Measurements from ENCODE around the gene GANAB. TPM values are rescaled to one million over a fixed set of nuclear protein-coding genes. Genes with fewer than 3 reads are reported as not detected.
A peak's percentile ranks its signal among the peaks of the same experiment; 100 is the strongest.

GANAB gene
- total RNA-seq, 4 donors from 2014 or later = 60.2 to 129 (median 120) TPM

- Histone ChIP-seq H3K36me3 (peaks cover 0 to 22% (median 2%) of the 10 kb centered on the region in 4 donors), H3K9me3 (no peaks in the 10 kb centered on the region), H3K27ac (no peak overlapping the region), H3K4me1 (peaks cover 0 to 11% (median 10%) of the 10 kb centered on the region in 4 donors), H3K4me3 (no peak overlapping the region), H3K27me3 (no peaks in the 10 kb centered on the region)
- no peak for TF ChIP-seq POLR2AphosphoS5 (IDR thresholded peaks at IDR 0.05)
- TF ChIP-seq CTCF (IDR thresholded peaks at IDR 0.05) = no peak
- intact Hi-C loops (cut with DNase I; ENCODE audit: low total_unique reads) (no loop called here), in situ Hi-C loops (cut with MboI; ENCODE audit: low pct_ligation_motif_present in 1 of 4, low pct_unique_long_range_greater_than_20kb in 1 of 4, low sequenced_read_pairs in 3 of 4) (loop anchor here in 1 of 4 donors (25.0 kb wide), 1 partner anchor 281 kb away; no protein-coding TSS in a partner anchor)
- 94% methylated on average over 18 of the region's 18 CpGs; no CpG with 5 or more reads in 1 of the 2 donors for WGBS, 2 donors (ENCODE audit: low coverage in 1 of 2)
- DNase-seq = no peak
These were observed 65.3 kb downstream of the GANAB start for GRCh38 chr11:62580959-62581715.

- intact Hi-C loops (cut with DNase I; ENCODE audit: low total_unique reads) (no loop called here), in situ Hi-C loops (cut with MboI; ENCODE audit: low pct_ligation_motif_present in 1 of 4, low pct_unique_long_range_greater_than_20kb in 1 of 4, low sequenced_read_pairs in 3 of 4) (loop anchor here in 1 of 4 donors (25.0 kb wide), 1 partner anchor 283 kb away; no protein-coding TSS in a partner anchor)
- no peaks in the 10 kb centered on the region for H3K27me3 ChIP-seq
- 67 to 94% methylated on average over 1 to 2 of the region's 2 CpGs for WGBS, 2 donors (ENCODE audit: low coverage in 1 of 2)
- no peak overlapping the region for H3K4me3 ChIP-seq
- no peak for DNase-seq
- no peak overlapping the region for H3K27ac ChIP-seq
- TF ChIP-seq EP300 (IDR thresholded peaks at IDR 0.05; ENCODE audit: low read depth) = no peak
- no peak for TF ChIP-seq POLR2AphosphoS5 (IDR thresholded peaks at IDR 0.05)
- TF ChIP-seq POLR2A (IDR thresholded peaks at IDR 0.05) = no peak
- no peak for TF ChIP-seq CTCF (IDR thresholded peaks at IDR 0.05)
- no peaks in the 10 kb centered on the region for H3K9me3 ChIP-seq
- H3K4me1 ChIP-seq = peaks cover 9 to 28% (median 26%) of the 10 kb centered on the region in 4 donors
- H3K36me3 ChIP-seq = peaks cover 0 to 17% (median 0%) of the 10 kb centered on the region in 4 donors
These were observed 67.2 kb downstream of the GANAB start for GRCh38 chr11:62579252-62579651.

- TF ChIP-seq CTCF (IDR thresholded peaks at IDR 0.05) (no peak), POLR2AphosphoS5 (IDR thresholded peaks at IDR 0.05) (no peak), POLR2A (IDR thresholded peaks at IDR 0.05) (no peak), EP300 (IDR thresholded peaks at IDR 0.05; ENCODE audit: low read depth) (no peak)
- DNase-seq = no peak
- 90 to 100% methylated on average over 1 to 11 of the region's 11 CpGs for WGBS, 2 donors (ENCODE audit: low coverage in 1 of 2)
- no peak overlapping the region for H3K4me3 ChIP-seq
- peaks cover 0 to 17% (median 0%) of the 10 kb centered on the region in 4 donors for H3K36me3 ChIP-seq
- intact Hi-C loops (cut with DNase I; ENCODE audit: low total_unique reads) = no loop called here
- in situ Hi-C loops (cut with MboI; ENCODE audit: low pct_ligation_motif_present in 1 of 4, low pct_unique_long_range_greater_than_20kb in 1 of 4, low sequenced_read_pairs in 3 of 4) = loop anchor here in 1 of 4 donors (25.0 kb wide), 1 partner anchor 284 kb away; no protein-coding TSS in a partner anchor
- H3K27me3 ChIP-seq = no peaks in the 10 kb centered on the region
- no peak overlapping the region for H3K27ac ChIP-seq
- H3K9me3 ChIP-seq = no peaks in the 10 kb centered on the region
- peaks cover 9 to 28% (median 26%) of the 10 kb centered on the region in 4 donors for H3K4me1 ChIP-seq
These were observed 67.9 kb downstream of the GANAB start for GRCh38 chr11:62578541-62578940.

GRCh38 chr11:62577046-62577714 is 69.2 kb downstream of the GANAB start:
- intact Hi-C loops (cut with DNase I; ENCODE audit: low total_unique reads) = no loop called here
- Histone ChIP-seq H3K4me1 (peaks cover 13 to 36% (median 33%) of the 10 kb centered on the region in 4 donors), H3K27ac (peak overlapping the region; percentile 64 to 96 (median 94)), H3K27me3 (no peaks in the 10 kb centered on the region), H3K36me3 (peaks cover 0 to 17% (median 0%) of the 10 kb centered on the region in 4 donors), H3K9me3 (no peaks in the 10 kb centered on the region), H3K4me3 (no peak overlapping the region)
- TF ChIP-seq POLR2AphosphoS5 (IDR thresholded peaks at IDR 0.05) = no peak
- TF ChIP-seq EP300 (IDR thresholded peaks at IDR 0.05; ENCODE audit: low read depth) = no peak
- no peak for TF ChIP-seq POLR2A (IDR thresholded peaks at IDR 0.05)
- no peak for TF ChIP-seq CTCF (IDR thresholded peaks at IDR 0.05)
- in situ Hi-C loops (cut with MboI; ENCODE audit: low pct_ligation_motif_present in 1 of 4, low pct_unique_long_range_greater_than_20kb in 1 of 4, low sequenced_read_pairs in 3 of 4) = loop anchor here in 1 of 4 donors (25.0 kb wide), 1 partner anchor 285 kb away; no protein-coding TSS in a partner anchor
- no peak for DNase-seq
- WGBS, 2 donors (ENCODE audit: low coverage in 1 of 2) = 67 to 86% methylated on average over 2 to 12 of the region's 12 CpGs
